ENCODE results near the gene RNPEPL1.

- TF ChIP-seq CTCF (IDR thresholded peaks at IDR 0.05) (no peak), POLR2A (IDR thresholded peaks at IDR 0.05) (no peak), POLR2AphosphoS5 (IDR thresholded peaks at IDR 0.05) (no peak)
Observed at GRCh38 chr2:240597419-240598181, 29.3 kb downstream of the RNPEPL1 start.

All from breast epithelium (tissue), 3 donors.